ENCODE data around the gene CDC25A.

CDC25A gene

DNA sequence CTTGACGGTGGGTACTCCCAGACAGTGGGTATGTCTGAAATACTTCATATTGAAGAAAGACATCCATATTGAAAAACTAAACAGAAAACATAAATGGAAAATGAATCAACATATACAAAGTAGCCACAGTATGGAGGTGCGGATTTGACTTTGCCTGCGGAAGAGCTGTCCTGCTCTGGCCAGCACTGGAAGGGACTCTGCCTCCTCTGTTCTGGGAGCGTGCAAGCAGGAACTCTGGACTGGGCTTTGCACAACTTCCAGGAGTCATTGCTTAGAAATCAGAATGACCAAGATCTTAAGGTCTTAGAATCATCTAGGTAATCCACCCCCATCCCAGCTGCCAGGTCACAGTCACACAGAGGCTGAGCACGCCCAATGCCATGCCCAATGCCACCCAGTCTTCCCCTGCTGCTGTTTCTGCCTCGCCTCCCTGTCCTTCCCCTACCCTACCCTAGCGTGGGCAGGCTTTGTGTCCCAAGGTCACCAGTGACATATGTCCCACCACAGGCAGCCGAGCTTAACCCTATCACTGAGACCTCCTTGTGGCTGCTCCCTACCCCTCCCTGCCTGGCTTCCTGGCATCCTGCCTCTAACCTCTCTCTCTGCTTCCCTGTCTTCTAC, 36.3 kb downstream of the CDC25A start:
- Histone ChIP-seq H3K9me3 (no peaks in the 10 kb centered on the region), H3K36me3 (no peaks in the 10 kb centered on the region), H3K4me1 (ENCODE audit: control insufficient read depth in 1 of 2, insufficient read depth in 1 of 2, low read depth in 1 of 2, low read length in 1 of 2) (no peaks in the 10 kb centered on the region), H3K4me3 (ENCODE audit: low read depth in 1 of 2, low read length in 1 of 2) (no peak overlapping the region), H3K27me3 (no peaks in the 10 kb centered on the region), H3K27ac (no peak overlapping the region)
- TF ChIP-seq, protein P1, sequence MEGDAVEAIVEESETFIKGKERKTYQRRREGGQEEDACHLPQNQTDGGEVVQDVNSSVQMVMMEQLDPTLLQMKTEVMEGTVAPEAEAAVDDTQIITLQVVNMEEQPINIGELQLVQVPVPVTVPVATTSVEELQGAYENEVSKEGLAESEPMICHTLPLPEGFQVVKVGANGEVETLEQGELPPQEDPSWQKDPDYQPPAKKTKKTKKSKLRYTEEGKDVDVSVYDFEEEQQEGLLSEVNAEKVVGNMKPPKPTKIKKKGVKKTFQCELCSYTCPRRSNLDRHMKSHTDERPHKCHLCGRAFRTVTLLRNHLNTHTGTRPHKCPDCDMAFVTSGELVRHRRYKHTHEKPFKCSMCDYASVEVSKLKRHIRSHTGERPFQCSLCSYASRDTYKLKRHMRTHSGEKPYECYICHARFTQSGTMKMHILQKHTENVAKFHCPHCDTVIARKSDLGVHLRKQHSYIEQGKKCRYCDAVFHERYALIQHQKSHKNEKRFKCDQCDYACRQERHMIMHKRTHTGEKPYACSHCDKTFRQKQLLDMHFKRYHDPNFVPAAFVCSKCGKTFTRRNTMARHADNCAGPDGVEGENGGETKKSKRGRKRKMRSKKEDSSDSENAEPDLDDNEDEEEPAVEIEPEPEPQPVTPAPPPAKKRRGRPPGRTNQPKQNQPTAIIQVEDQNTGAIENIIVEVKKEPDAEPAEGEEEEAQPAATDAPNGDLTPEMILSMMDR (IDR thresholded peaks at IDR 0.05), result no peak

DNA sequence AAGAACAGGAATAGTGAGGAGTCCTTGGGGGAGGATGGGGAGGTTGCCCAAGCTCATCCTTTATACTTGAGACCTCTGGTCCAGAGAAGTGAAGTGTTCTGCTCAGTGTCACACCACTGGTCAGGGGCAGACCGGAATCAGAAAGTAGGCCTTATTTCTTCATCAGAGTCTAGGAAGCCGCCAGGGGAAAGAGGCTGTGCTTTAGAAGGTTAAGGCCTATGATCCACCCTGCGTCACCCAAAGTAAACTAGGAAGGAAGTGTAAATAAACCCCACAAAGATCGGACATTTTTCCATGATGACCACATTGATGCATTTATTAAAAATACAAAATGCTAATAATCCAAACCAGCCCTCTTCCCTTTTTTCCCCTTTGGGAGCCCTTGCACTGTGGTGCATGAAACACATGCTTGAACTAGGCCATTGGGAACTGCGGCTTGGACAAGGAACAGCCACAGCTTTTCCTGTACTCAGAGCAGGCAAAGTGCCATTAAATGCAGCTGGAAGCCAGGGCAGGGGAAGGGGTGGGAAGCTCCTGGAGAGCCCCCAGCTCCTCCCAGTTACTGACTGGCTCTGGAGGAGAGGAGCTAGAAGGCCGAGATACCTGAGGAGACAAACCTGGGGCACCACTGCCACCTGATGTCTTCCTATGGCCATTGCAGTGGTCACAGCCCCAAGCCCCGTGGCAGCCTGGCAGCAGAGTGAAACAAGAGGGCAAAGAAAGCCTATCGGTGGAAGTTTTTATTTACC, 37.0 kb downstream of the CDC25A start:
- Histone ChIP-seq H3K4me1 (ENCODE audit: control insufficient read depth in 1 of 2, insufficient read depth in 1 of 2, low read depth in 1 of 2, low read length in 1 of 2) (no peaks in the 10 kb centered on the region), H3K27ac (no peak overlapping the region), H3K9me3 (no peaks in the 10 kb centered on the region), H3K36me3 (no peaks in the 10 kb centered on the region), H3K4me3 (ENCODE audit: low read depth in 1 of 2, low read length in 1 of 2) (no peak overlapping the region), H3K27me3 (no peaks in the 10 kb centered on the region)
- TF ChIP-seq, protein P1 (IDR thresholded peaks at IDR 0.05), result no peak

DNA sequence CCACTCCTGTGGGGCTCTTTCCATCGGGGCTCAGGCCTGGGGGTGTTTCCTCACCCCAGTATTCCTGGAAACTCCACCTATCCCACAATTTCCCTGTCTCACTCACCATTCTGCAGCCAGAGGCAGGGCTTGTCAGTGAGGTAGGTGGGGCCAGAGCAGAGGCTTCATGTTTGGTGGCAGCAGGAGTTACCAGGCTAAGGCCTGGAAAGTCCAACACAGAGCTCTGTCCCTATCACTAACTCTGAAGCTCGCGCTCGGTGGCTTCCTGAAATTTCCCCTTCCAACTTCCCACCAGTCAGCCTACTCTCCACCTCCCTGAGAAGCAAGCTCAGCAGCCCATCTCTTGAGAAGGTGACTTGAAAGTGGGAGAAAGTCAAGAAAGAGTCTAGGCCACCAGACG, 44.2 kb downstream of the CDC25A start:
- no peaks in the 10 kb centered on the region for H3K36me3 ChIP-seq
- TF ChIP-seq, protein P1 (IDR thresholded peaks at IDR 0.05), result no peak
- no peak overlapping the region for H3K27ac ChIP-seq
- H3K4me3 ChIP-seq (ENCODE audit: low read depth in 1 of 2, low read length in 1 of 2), result no peak overlapping the region
- H3K9me3 ChIP-seq, result no peaks in the 10 kb centered on the region
- no peaks in the 10 kb centered on the region for H3K27me3 ChIP-seq
- H3K4me1 ChIP-seq (ENCODE audit: control insufficient read depth in 1 of 2, insufficient read depth in 1 of 2, low read depth in 1 of 2, low read length in 1 of 2), result no peaks in the 10 kb centered on the region

DNA sequence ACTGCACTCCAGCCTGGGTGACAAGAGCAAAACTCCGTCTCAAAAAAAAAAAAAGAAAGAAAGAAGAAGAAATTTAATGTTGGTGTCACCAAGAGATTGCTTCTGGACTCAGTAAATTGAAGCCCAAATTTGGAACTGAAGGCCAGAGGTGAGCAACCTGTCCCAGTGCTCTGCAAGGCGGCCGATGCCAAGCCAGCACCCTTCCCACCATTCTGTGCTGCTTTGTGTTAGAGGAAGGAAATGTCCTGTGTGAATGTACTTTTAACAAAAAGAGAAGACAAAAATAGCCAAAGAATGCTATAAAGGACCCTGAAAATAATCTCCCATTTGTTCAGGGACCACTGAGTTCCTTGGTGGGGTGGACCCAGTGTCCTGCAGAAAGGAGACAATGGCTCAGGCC, 44.6 kb downstream of the CDC25A start:
- Histone ChIP-seq H3K27ac (no peak overlapping the region), H3K4me3 (ENCODE audit: low read depth in 1 of 2, low read length in 1 of 2) (no peak overlapping the region), H3K36me3 (no peaks in the 10 kb centered on the region), H3K4me1 (ENCODE audit: control insufficient read depth in 1 of 2, insufficient read depth in 1 of 2, low read depth in 1 of 2, low read length in 1 of 2) (no peaks in the 10 kb centered on the region), H3K27me3 (no peaks in the 10 kb centered on the region), H3K9me3 (no peaks in the 10 kb centered on the region)
- TF ChIP-seq, protein P1 (IDR thresholded peaks at IDR 0.05), result no peak

DNA sequence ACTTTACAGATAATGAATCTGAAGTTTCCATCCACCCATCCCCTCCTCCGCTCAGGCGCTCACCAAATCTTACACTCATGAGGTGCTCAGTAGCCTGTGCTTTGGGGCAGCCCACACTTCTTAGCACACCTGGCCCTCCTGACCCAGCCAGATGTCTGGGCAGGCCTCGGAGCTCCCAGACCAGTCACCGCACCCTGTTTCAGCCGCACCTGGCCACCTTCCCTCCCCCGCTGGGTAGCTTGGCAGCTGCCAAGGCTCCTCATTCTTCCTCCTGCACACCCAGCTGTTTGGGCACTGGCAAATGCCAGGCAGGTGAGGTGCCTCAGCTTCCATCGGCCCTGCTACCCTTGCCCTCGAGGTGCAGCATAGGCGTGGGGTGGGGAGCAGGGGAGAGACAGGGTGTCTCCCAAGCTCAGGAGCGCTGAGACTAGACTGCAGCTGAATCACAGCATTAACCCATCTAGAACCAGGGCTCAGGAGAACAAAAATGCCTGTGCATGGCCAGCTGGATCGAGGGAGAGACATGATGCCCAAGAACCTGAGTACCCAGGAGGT, 45.8 kb downstream of the CDC25A start:
- Histone ChIP-seq H3K27ac (no peak overlapping the region), H3K4me3 (ENCODE audit: low read depth in 1 of 2, low read length in 1 of 2) (no peak overlapping the region), H3K36me3 (no peaks in the 10 kb centered on the region), H3K4me1 (ENCODE audit: control insufficient read depth in 1 of 2, insufficient read depth in 1 of 2, low read depth in 1 of 2, low read length in 1 of 2) (no peaks in the 10 kb centered on the region), H3K9me3 (no peaks in the 10 kb centered on the region), H3K27me3 (no peaks in the 10 kb centered on the region)
- TF ChIP-seq, protein P1 (IDR thresholded peaks at IDR 0.05), result no peak
